Neural cell (in vitro differentiated cells): ENCODE results near the gene NRL.
"Not testable (repeated sequence)": the region's sequence is repeated elsewhere in the genome, so short reads cannot be mapped to it uniquely, and the experiment has no call there.

Source experiments
- CTCF ChIP-seq: fragments of 450-650 bp; IDR thresholded peaks from 2 replicates; pipeline ENCODE4 v1.5.1; 2014; ENCODE audit warnings: antibody characterized with exemption, mild to moderate bottlenecking, moderate library complexity; ENCODE audit not compliant: poor library complexity, severe bottlenecking
- EP300 ChIP-seq: fragments of 450-650 bp; conservative IDR thresholded peaks from 2 replicates; pipeline ENCODE4 v1.6.1; 2014; ENCODE audit warnings: antibody characterized with exemption, mild to moderate bottlenecking, moderate library complexity; ENCODE audit not compliant: poor library complexity, severe bottlenecking
- EZH2 ChIP-seq: fragments of 200-600, 300-800 bp; shearing (Covaris generic), sonication (generic); IDR thresholded peaks from 2 replicates; pipeline ENCODE4 v1.6.1; 2014; ENCODE audit warnings: antibody characterized with exemption, low read length, borderline replicate concordance, mild to moderate bottlenecking; ENCODE audit not compliant: insufficient read depth, poor library complexity, severe bottlenecking
- POLR2AphosphoS5 ChIP-seq: IDR thresholded peaks from 2 replicates; pipeline ENCODE4 v1.6.1; 2012
- RAD21 ChIP-seq: fragments of 450-650 bp; conservative IDR thresholded peaks from 2 replicates; pipeline ENCODE4 v1.6.1; 2014; ENCODE audit warnings: antibody characterized with exemption, mild to moderate bottlenecking, moderate library complexity
- REST ChIP-seq: IDR thresholded peaks from 2 replicates; pipeline ENCODE4 v1.6.1; 2012; ENCODE audit warnings: borderline replicate concordance

GRCh38 chr14:24029687-24030086 lies 85.1 kb downstream of the NRL start:
- not testable (repeated sequence) for TF ChIP-seq EP300, CTCF, RAD21, EZH2, REST, POLR2AphosphoS5
